HEK293 (cell line): ENCODE results near the gene SOX6.

Experiments
- CTCF ChIA-PET: fragments of 350-600 bp; formaldehyde crosslinking; extraction: SDS; loops from one replicate; lab custom pipeline; 2021; ENCODE audit warnings: antibody characterized with exemption; lab: Yijun Ruan, JAX
- POLR2A ChIA-PET: fragments of 300-600 bp; formaldehyde crosslinking; extraction: SDS; loops from one replicate; lab custom pipeline; 2020; ENCODE audit warnings: antibody characterized with exemption, inconsistent platforms; lab: Yijun Ruan, JAX
- H3K27ac ChIP-seq: fragments of 200-500 bp; sonication (Bioruptor generic); 2 replicates; pipeline ENCODE4 v1.5.1; 2014; ENCODE audit warnings: low read depth, low read length, control low read depth, inconsistent platforms; ENCODE audit errors: extremely low read depth
- H3K36me3 ChIP-seq, 2 experiments: fragments of 200-500 bp in 1 of 2; sonication (Bioruptor generic) in 1 of 2; 1 replicate in 1 of 2; 2 replicates in 1 of 2; pipeline ENCODE4 v1.5.1; 2014 to 2017; ENCODE audit warnings: inconsistent platforms in 2 of 2, low read length in 2 of 2; ENCODE audit not compliant: control insufficient read depth in 2 of 2, insufficient read depth in 1 of 2
- H3K4me1 ChIP-seq: fragments of 200-500 bp; sonication (Bioruptor generic); 2 replicates; pipeline ENCODE4 v1.5.1; 2014; ENCODE audit warnings: mild to moderate bottlenecking, low read length, inconsistent platforms; ENCODE audit not compliant: control insufficient read depth, insufficient read depth
- H3K4me3 ChIP-seq: 2 replicates; pipeline ENCODE4 v1.5.1; 2011; ENCODE audit warnings: low read depth, mild to moderate bottlenecking, control low read depth, low read length, moderate library complexity
- H3K9me3 ChIP-seq: fragments of 200-500 bp; sonication (Bioruptor generic); 2 replicates; pipeline ENCODE4 v1.5.1; 2014; ENCODE audit warnings: low read depth, low read length, inconsistent platforms; ENCODE audit not compliant: control insufficient read depth, insufficient read depth
- EGR2 ChIP-seq: fragments of 450-650 bp; formaldehyde crosslinking; IDR thresholded peaks from 2 replicates; pipeline ENCODE4 v1.5.1; 2016; ENCODE audit warnings: low read depth, missing biosample characterization, missing genetic modification characterization
- HIC1 ChIP-seq: fragments of 450-650 bp; formaldehyde crosslinking; IDR thresholded peaks from 2 replicates; pipeline ENCODE4 v1.5.1; 2016; ENCODE audit warnings: missing biosample characterization, missing genetic modification characterization
- KLF10 ChIP-seq: fragments of 450-650 bp; IDR thresholded peaks from 2 replicates; pipeline ENCODE4 v1.5.1; 2018; ENCODE audit warnings: missing biosample characterization, mild to moderate bottlenecking, missing genetic modification characterization
- PBX3 ChIP-seq: sonication (generic); formaldehyde crosslinking; IDR thresholded peaks from 2 replicates; pipeline ENCODE4 v1.8.1; 2022; ENCODE audit warnings: mild to moderate bottlenecking, moderate library complexity, missing genetic modification reagents
- SP3 ChIP-seq: fragments of 450-650 bp; formaldehyde crosslinking; IDR thresholded peaks from 2 replicates; pipeline ENCODE4 v1.5.1; 2016; ENCODE audit warnings: missing biosample characterization, missing genetic modification characterization
- ZBTB17 ChIP-seq: fragments of 450-650 bp; formaldehyde crosslinking; IDR thresholded peaks from 2 replicates; pipeline ENCODE4 v1.5.1; 2016; ENCODE audit warnings: missing biosample characterization, missing genetic modification characterization
- ZNF112 ChIP-seq: fragments of 450-650 bp; formaldehyde crosslinking; IDR thresholded peaks from 2 replicates; pipeline ENCODE4 v1.5.0; 2017; ENCODE audit warnings: missing biosample characterization, missing genetic modification characterization
- ZNF280D ChIP-seq: fragments of 450-650 bp; formaldehyde crosslinking; IDR thresholded peaks from 2 replicates; pipeline ENCODE4 v1.5.1; 2016; ENCODE audit warnings: missing biosample characterization, missing genetic modification characterization
- ZNF292 ChIP-seq: fragments of 450-650 bp; formaldehyde crosslinking; IDR thresholded peaks from 2 replicates; pipeline ENCODE4 v1.5.1; 2016; ENCODE audit warnings: low read depth, missing biosample characterization, missing genetic modification characterization, borderline replicate concordance
- ZNF335 ChIP-seq: fragments of 450-650 bp; formaldehyde crosslinking; conservative IDR thresholded peaks from 2 replicates; pipeline ENCODE4 v1.5.1; 2016; ENCODE audit warnings: missing biosample characterization, missing genetic modification characterization
- ZNF394 ChIP-seq: fragments of 450-650 bp; formaldehyde crosslinking; IDR thresholded peaks from 2 replicates; pipeline ENCODE4 v1.5.1; 2016; ENCODE audit warnings: missing biosample characterization, missing genetic modification characterization, mild to moderate bottlenecking, moderate library complexity, borderline replicate concordance
- ZNF48 ChIP-seq: fragments of 450-650 bp; formaldehyde crosslinking; IDR thresholded peaks from 2 replicates; pipeline ENCODE4 v1.5.1; 2016; ENCODE audit warnings: missing biosample characterization, missing genetic modification characterization
- ZNF514 ChIP-seq: fragments of 450-650 bp; formaldehyde crosslinking; IDR thresholded peaks from 2 replicates; pipeline ENCODE4 v1.5.1; 2016; ENCODE audit warnings: missing biosample characterization, missing genetic modification characterization
- ZNF610 ChIP-seq: fragments of 450-650 bp; formaldehyde crosslinking; IDR thresholded peaks from 2 replicates; pipeline ENCODE4 v1.5.1; 2016; ENCODE audit warnings: missing biosample characterization, missing genetic modification characterization, borderline replicate concordance
- ZNF777 ChIP-seq: fragments of 450-650 bp; formaldehyde crosslinking; IDR thresholded peaks from 2 replicates; pipeline ENCODE4 v1.5.1; 2017; ENCODE audit warnings: missing biosample characterization, missing genetic modification characterization, borderline replicate concordance
- ZNF843 ChIP-seq: fragments of 450-650 bp; formaldehyde crosslinking; IDR thresholded peaks from 2 replicates; pipeline ENCODE4 v1.5.1; 2016; ENCODE audit warnings: missing biosample characterization, missing genetic modification characterization
- ZSCAN18 ChIP-seq: fragments of 450-650 bp; formaldehyde crosslinking; IDR thresholded peaks from 2 replicates; pipeline ENCODE4 v1.5.1; 2016; ENCODE audit warnings: missing biosample characterization, missing genetic modification characterization

Gene SOX6

GRCh38 chr11:15976433-15977045 lies 379.8 kb downstream of the SOX6 start (continued):
- TF ChIP-seq ZNF843 (tag by site-specific recombination) (no peak), ZNF610 (tag by site-specific recombination) (no peak)

GRCh38 chr11:15975742-15976141 lies 380.6 kb downstream of the SOX6 start:
- H3K9me3 ChIP-seq, result no peaks in the 10 kb centered on the region
- no peak overlapping the region for H3K27ac ChIP-seq
- no peaks in the 10 kb centered on the region for H3K4me1 ChIP-seq
- CTCF ChIA-PET, result no interaction called here
- TF ChIP-seq ZNF335, result no peak
- no peak for TF ChIP-seq ZNF48 (tag by site-specific recombination)
- TF ChIP-seq HIC1 (tag by site-specific recombination), result no peak
- TF ChIP-seq ZNF280D, result no peak
- TF ChIP-seq ZNF112 (tag by site-specific recombination), result no peak
- no peak for TF ChIP-seq SP3
- TF ChIP-seq KLF10 (tag by site-specific recombination), result no peak
- TF ChIP-seq PBX3 (CRISPR knock-in tag), result no peak
- no peak for TF ChIP-seq ZNF514 (tag by site-specific recombination)
- TF ChIP-seq ZNF292 (tag by site-specific recombination), result no peak
- no peak for TF ChIP-seq ZBTB17 (tag by site-specific recombination)
- no peak for TF ChIP-seq ZSCAN18 (tag by site-specific recombination)
- TF ChIP-seq ZNF394, result no peak
- no peak for TF ChIP-seq EGR2
- no peak for TF ChIP-seq ZNF777
- TF ChIP-seq, all 188 proteins: peak for 0
- Histone ChIP-seq H3K4me3 (no peak overlapping the region), H3K36me3 (no peaks in the 10 kb centered on the region)
- POLR2A ChIA-PET, result no interaction called here
